Measurements from ENCODE around the gene C20orf173. TPM values are rescaled to one million over a fixed set of nuclear protein-coding genes. Genes with fewer than 3 reads are reported as not detected.

Gene C20orf173
- total and polyA plus RNA-seq, 2 of the 13 experiments (the other 11 are each of a cell fraction or from before 2014, with no cell fraction given) = not detected

- TF ChIP-seq RBM39 (IDR thresholded peaks at IDR 0.05; ENCODE audit: low read depth, low read length, poor library complexity, severe bottlenecking) = peak; percentile 99
- TF ChIP-seq ZNF777 (CRISPR knock-in tag; IDR thresholded peaks at IDR 0.05) = 0 out of 2 replicates have a peak, but pooled peaks have one; percentile 44
- peak; percentile 83; the same call in 1 of the 2 replicates for TF ChIP-seq SIN3A (IDR thresholded peaks at IDR 0.05; ENCODE audit: borderline replicate concordance, low read depth, low read length)
- TF ChIP-seq MXI1 (IDR thresholded peaks at IDR 0.05; ENCODE audit: borderline replicate concordance, low read depth, low read length) = peak; percentile 93; the same call in 2 of the 3 replicates
- TF ChIP-seq MTERF4 (CRISPR knock-in tag; IDR thresholded peaks at IDR 0.05) = peak; percentile 90; the same call in 1 of the 2 replicates
- TF ChIP-seq TEAD2 (CRISPR knock-in tag; IDR thresholded peaks at IDR 0.05) = peak; percentile 15; the same call in 1 of the 2 replicates
- TF ChIP-seq EZH2 (conservative IDR thresholded peaks at IDR 0.05; ENCODE audit: low read depth, low read length) = no peak
- 0 out of 2 replicates have a peak, but pooled peaks have one; percentile 38 for TF ChIP-seq ZNF33A (CRISPR knock-in tag; IDR thresholded peaks at IDR 0.05; ENCODE audit: borderline replicate concordance)
- peak; percentile 39; the same call in 1 of the 2 replicates for TF ChIP-seq BHLHE40 (IDR thresholded peaks at IDR 0.05; ENCODE audit: low read length)
- no peak for TF ChIP-seq ZNF788 (CRISPR knock-in tag; IDR thresholded peaks at IDR 0.05; ENCODE audit: borderline replicate concordance)
- TF ChIP-seq ZNF263 (CRISPR knock-in tag; IDR thresholded peaks at IDR 0.05) = no peak; the same call in 1 of the 2 replicates
- no peak for TF ChIP-seq HMG20A (CRISPR knock-in tag; IDR thresholded peaks at IDR 0.05; ENCODE audit: borderline replicate concordance)
- no peak for TF ChIP-seq IRX3 (CRISPR knock-in tag; IDR thresholded peaks at IDR 0.05; ENCODE audit: borderline replicate concordance, low read depth)
- TF ChIP-seq, protein P1, sequence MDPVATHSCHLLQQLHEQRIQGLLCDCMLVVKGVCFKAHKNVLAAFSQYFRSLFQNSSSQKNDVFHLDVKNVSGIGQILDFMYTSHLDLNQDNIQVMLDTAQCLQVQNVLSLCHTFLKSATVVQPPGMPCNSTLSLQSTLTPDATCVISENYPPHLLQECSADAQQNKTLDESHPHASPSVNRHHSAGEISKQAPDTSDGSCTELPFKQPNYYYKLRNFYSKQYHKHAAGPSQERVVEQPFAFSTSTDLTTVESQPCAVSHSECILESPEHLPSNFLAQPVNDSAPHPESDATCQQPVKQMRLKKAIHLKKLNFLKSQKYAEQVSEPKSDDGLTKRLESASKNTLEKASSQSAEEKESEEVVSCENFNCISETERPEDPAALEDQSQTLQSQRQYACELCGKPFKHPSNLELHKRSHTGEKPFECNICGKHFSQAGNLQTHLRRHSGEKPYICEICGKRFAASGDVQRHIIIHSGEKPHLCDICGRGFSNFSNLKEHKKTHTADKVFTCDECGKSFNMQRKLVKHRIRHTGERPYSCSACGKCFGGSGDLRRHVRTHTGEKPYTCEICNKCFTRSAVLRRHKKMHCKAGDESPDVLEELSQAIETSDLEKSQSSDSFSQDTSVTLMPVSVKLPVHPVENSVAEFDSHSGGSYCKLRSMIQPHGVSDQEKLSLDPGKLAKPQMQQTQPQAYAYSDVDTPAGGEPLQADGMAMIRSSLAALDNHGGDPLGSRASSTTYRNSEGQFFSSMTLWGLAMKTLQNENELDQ (CRISPR knock-in tag; IDR thresholded peaks at IDR 0.05; ENCODE audit: borderline replicate concordance) = no peak
- TF ChIP-seq MLLT10 (CRISPR knock-in tag; IDR thresholded peaks at IDR 0.05) = no peak
- TF ChIP-seq NR2C2 (CRISPR knock-in tag; IDR thresholded peaks at IDR 0.05; ENCODE audit: borderline replicate concordance) = peak; percentile 99
- TF ChIP-seq, protein P2, sequence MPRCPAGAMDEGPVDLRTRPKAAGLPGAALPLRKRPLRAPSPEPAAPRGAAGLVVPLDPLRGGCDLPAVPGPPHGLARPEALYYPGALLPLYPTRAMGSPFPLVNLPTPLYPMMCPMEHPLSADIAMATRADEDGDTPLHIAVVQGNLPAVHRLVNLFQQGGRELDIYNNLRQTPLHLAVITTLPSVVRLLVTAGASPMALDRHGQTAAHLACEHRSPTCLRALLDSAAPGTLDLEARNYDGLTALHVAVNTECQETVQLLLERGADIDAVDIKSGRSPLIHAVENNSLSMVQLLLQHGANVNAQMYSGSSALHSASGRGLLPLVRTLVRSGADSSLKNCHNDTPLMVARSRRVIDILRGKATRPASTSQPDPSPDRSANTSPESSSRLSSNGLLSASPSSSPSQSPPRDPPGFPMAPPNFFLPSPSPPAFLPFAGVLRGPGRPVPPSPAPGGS (CRISPR knock-in tag; IDR thresholded peaks at IDR 0.05) = peak; percentile 38; the same call in 1 of the 2 replicates
- TF ChIP-seq REPIN1 (CRISPR knock-in tag; IDR thresholded peaks at IDR 0.05; ENCODE audit: borderline replicate concordance, low read depth) = peak; percentile 64; the same call in 1 of the 2 replicates
- peak; percentile 65 for TF ChIP-seq ZEB1 (IDR thresholded peaks at IDR 0.05; ENCODE audit: insufficient replicate concordance, low read depth)
- TF ChIP-seq TEAD3 (CRISPR knock-in tag; optimal IDR thresholded peaks at IDR 0.05; ENCODE audit: borderline replicate concordance) = peak; percentile 22
- peak; percentile 65; the same call in 1 of the 2 replicates for TF ChIP-seq NR1H2 (CRISPR knock-in tag; IDR thresholded peaks at IDR 0.05; ENCODE audit: borderline replicate concordance, low read depth)
- TF ChIP-seq KDM6A (CRISPR knock-in tag; IDR thresholded peaks at IDR 0.05; ENCODE audit: low read depth) = no peak; the same call in 1 of the 2 replicates
These were observed 12.6 kb upstream of the C20orf173 start, which contains the start of gene ERGIC3 (continued) for GRCh38 chr20:35541783-35542662.
